Thyroid gland (tissue), 4 donors: ENCODE measurements around the gene TENM3.

Experiments
- CTCF ChIP-seq, 6 experiments: fragments of 200-600 bp in 3 of 6; fragments of 450-650 bp in 3 of 6; sonication (generic) in 3 of 6; IDR thresholded peaks; one replicate each; pipeline ENCODE4 v1.5.1; 2016 to 2019; ENCODE audit warnings: antibody characterized with exemption in 6 of 6, mild to moderate bottlenecking in 2 of 6, inconsistent platforms in 1 of 6, moderate library complexity in 1 of 6
- POLR2A ChIP-seq, 2 donors: fragments of 450-650 bp; IDR thresholded peaks; one replicate each; pipeline ENCODE4 v1.6.1; 2017; ENCODE audit warnings: antibody characterized with exemption in 2 of 2, mild to moderate bottlenecking in 2 of 2, moderate library complexity in 1 of 2

GRCh38 chr4:182264139-182264752, 21.0 kb downstream of the TENM3 start:
- TF ChIP-seq CTCF (IDR thresholded peaks at IDR 0.05) (no peak), POLR2A (IDR thresholded peaks at IDR 0.05) (no peak)
